ENCODE results near the gene SPATA46.

Gene SPATA46

GRCh38 chr1:162416909-162417308 lies 40.3 kb upstream of the SPATA46 start:
- in situ Hi-C loops (cut with MboI; ENCODE audit: low sequenced_read_pairs, unreplicated experiment), result no loop called here
- no peak for DNase-seq (ENCODE audit: low spot score)
- TF ChIP-seq, protein P1, sequence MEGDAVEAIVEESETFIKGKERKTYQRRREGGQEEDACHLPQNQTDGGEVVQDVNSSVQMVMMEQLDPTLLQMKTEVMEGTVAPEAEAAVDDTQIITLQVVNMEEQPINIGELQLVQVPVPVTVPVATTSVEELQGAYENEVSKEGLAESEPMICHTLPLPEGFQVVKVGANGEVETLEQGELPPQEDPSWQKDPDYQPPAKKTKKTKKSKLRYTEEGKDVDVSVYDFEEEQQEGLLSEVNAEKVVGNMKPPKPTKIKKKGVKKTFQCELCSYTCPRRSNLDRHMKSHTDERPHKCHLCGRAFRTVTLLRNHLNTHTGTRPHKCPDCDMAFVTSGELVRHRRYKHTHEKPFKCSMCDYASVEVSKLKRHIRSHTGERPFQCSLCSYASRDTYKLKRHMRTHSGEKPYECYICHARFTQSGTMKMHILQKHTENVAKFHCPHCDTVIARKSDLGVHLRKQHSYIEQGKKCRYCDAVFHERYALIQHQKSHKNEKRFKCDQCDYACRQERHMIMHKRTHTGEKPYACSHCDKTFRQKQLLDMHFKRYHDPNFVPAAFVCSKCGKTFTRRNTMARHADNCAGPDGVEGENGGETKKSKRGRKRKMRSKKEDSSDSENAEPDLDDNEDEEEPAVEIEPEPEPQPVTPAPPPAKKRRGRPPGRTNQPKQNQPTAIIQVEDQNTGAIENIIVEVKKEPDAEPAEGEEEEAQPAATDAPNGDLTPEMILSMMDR (IDR thresholded peaks at IDR 0.05; ENCODE audit: borderline replicate concordance, control extremely low read depth, extremely low read depth, insufficient read depth, missing control alignments), result no peak

- no peak for DNase-seq (ENCODE audit: low spot score)
- in situ Hi-C loops (cut with MboI; ENCODE audit: low sequenced_read_pairs, unreplicated experiment), result no loop called here
- TF ChIP-seq, protein P1 (IDR thresholded peaks at IDR 0.05; ENCODE audit: borderline replicate concordance, control extremely low read depth, extremely low read depth, insufficient read depth, missing control alignments), result no peak
Observed at GRCh38 chr1:162416215-162416614, 39.6 kb upstream of the SPATA46 start.

GRCh38 chr1:162412002-162412401 lies 35.3 kb upstream of the SPATA46 start, which contains the start of gene SH2D1B:
Gene SH2D1B (minus strand): TSS chr1:162412136. CDS start chr1:162412016, 120 bp downstream.
- in situ Hi-C loops (cut with MboI; ENCODE audit: low sequenced_read_pairs, unreplicated experiment), result no loop called here
- DNase-seq (ENCODE audit: low spot score), result no peak
- TF ChIP-seq, protein P1 (IDR thresholded peaks at IDR 0.05; ENCODE audit: borderline replicate concordance, control extremely low read depth, extremely low read depth, insufficient read depth, missing control alignments), result no peak

DNA sequence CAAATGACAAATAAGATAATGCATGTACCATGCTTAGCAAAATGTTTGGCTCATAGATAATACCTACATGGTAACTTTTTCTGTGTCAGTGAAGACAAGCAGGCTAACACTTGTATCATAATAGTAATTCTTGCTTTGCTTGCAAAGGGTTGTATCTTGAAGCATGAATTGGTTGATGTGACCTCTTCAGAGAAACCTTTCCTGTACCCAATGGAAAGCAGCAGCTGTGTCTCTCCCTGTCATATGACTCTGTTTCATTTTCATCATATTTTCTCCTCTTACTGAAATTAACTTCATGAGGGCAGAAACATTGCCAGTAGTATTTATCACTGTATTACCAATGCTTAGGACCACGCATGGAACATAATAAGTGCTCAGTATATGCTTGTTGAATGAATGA lies 30.9 kb upstream of the SPATA46 start:
- TF ChIP-seq, protein P1 (IDR thresholded peaks at IDR 0.05; ENCODE audit: borderline replicate concordance, control extremely low read depth, extremely low read depth, insufficient read depth, missing control alignments), result no peak
- no peak for DNase-seq (ENCODE audit: low spot score)
- in situ Hi-C loops (cut with MboI; ENCODE audit: low sequenced_read_pairs, unreplicated experiment), result no loop called here

- no peak for DNase-seq (ENCODE audit: low spot score)
- in situ Hi-C loops (cut with MboI; ENCODE audit: low sequenced_read_pairs, unreplicated experiment), result no loop called here
- TF ChIP-seq, protein P1 (IDR thresholded peaks at IDR 0.05; ENCODE audit: borderline replicate concordance, control extremely low read depth, extremely low read depth, insufficient read depth, missing control alignments), result no peak
Observed at GRCh38 chr1:162406811-162407210, 30.2 kb upstream of the SPATA46 start.

GRCh38 chr1:162405800-162406199 lies 29.1 kb upstream of the SPATA46 start:
- TF ChIP-seq, protein P1 (IDR thresholded peaks at IDR 0.05; ENCODE audit: borderline replicate concordance, control extremely low read depth, extremely low read depth, insufficient read depth, missing control alignments), result no peak
- in situ Hi-C loops (cut with MboI; ENCODE audit: low sequenced_read_pairs, unreplicated experiment), result no loop called here

More at GRCh38 chr1:162405800-162406199, 29.1 kb upstream of the SPATA46 start:
- DNase-seq (ENCODE audit: low spot score), result no peak
